NCI-H510A (cell line): ENCODE measurements around the gene SPG11.
"Not testable (repeated sequence)": the region's sequence is repeated elsewhere in the genome, so short reads cannot be mapped to it uniquely, and the experiment has no call there.

Source experiments
- DNase-seq: peaks from one replicate; lab custom pipeline; 2025; lab: John Stamatoyannopoulos, UW

The SPG11 gene

GRCh38 chr15:44675911-44676310 is 12.4 kb upstream of the SPG11 start:
- no peak for DNase-seq

- DNase-seq: no peak
Measured at GRCh38 chr15:44673639-44674038, 10.2 kb upstream of the SPG11 start.

GRCh38 chr15:44670087-44670950 is 6.9 kb upstream of the SPG11 start:
- DNase-seq: no peak

GRCh38 chr15:44668921-44669320 is 5.5 kb upstream of the SPG11 start:
- DNase-seq: no peak

- no peak for DNase-seq
Measured at GRCh38 chr15:44667039-44667360, 3.5 kb upstream of the SPG11 start.

GRCh38 chr15:44666210-44667038 is 3.0 kb upstream of the SPG11 start:
- no peak for DNase-seq

GRCh38 chr15:44662478-44663409 is 718 bp downstream of the SPG11 start:
- DNase-seq: peak; percentile 49

- DNase-seq: no peak
Measured at GRCh38 chr15:44661576-44661975, 1.9 kb downstream of the SPG11 start.

- DNase-seq: no peak
Measured at GRCh38 chr15:44659056-44659455, 4.4 kb downstream of the SPG11 start.

GRCh38 chr15:44657378-44657777 is 6.1 kb downstream of the SPG11 start:
- DNase-seq: no peak

- DNase-seq: no peak
Measured at GRCh38 chr15:44656913-44657312, 6.5 kb downstream of the SPG11 start.

- DNase-seq: no peak
Measured at GRCh38 chr15:44656298-44656697, 7.2 kb downstream of the SPG11 start.

GRCh38 chr15:44654858-44655257 is 8.6 kb downstream of the SPG11 start:
- DNase-seq: no peak

- no peak for DNase-seq
Measured at GRCh38 chr15:44647637-44648036, 15.8 kb downstream of the SPG11 start.

GRCh38 chr15:44647036-44647435 is 16.4 kb downstream of the SPG11 start:
- DNase-seq: no peak

- no peak for DNase-seq
Measured at GRCh38 chr15:44646460-44646859, 17.0 kb downstream of the SPG11 start.

GRCh38 chr15:44641651-44642050 is 21.8 kb downstream of the SPG11 start:
- no peak for DNase-seq

GRCh38 chr15:44636976-44637375 is 26.5 kb downstream of the SPG11 start:
- DNase-seq: no peak

- DNase-seq: no peak
Measured at GRCh38 chr15:44633603-44634002, 29.9 kb downstream of the SPG11 start.

- not testable (repeated sequence) for DNase-seq
Measured at GRCh38 chr15:44625286-44625685, 38.2 kb downstream of the SPG11 start.

GRCh38 chr15:44623178-44623577 is 40.3 kb downstream of the SPG11 start:
- DNase-seq: no peak

GRCh38 chr15:44620081-44620480 is 43.4 kb downstream of the SPG11 start:
- DNase-seq: no peak
